Thoracic aorta (tissue), 2 donors: Measurements from ENCODE around the gene MAEA. TPM values are rescaled to one million over a fixed set of nuclear protein-coding genes. Genes with fewer than 3 reads are reported as not detected.

Experiments
- ATAC-seq: fragments of 150-250 bp; one replicate; pipeline ENCODE4 v1.8.0; 2017; ENCODE audit warnings: low read depth; ENCODE audit not compliant: insufficient number of reproducible peaks, low FRiP score
- DNase-seq: peaks from one replicate; pipeline ENCODE4 v3.0.0-alpha.2; 2020; ENCODE audit warnings: low spot score
- H3K27ac ChIP-seq, 2 donors: fragments of 200-600 bp; sonication (generic); 1 replicate in 1 of 2; 2 replicates in 1 of 2; pipeline ENCODE4 v1.5.1; 2016; ENCODE audit warnings: mild to moderate bottlenecking in 2 of 2, moderate library complexity in 2 of 2
- H3K27me3 ChIP-seq: fragments of 200-600 bp; sonication (generic); replicated peaks from 2 replicates; pipeline ENCODE4 v1.6.0; 2016; ENCODE audit warnings: mild to moderate bottlenecking; ENCODE audit not compliant: insufficient read depth
- H3K36me3 ChIP-seq: fragments of 200-600 bp; sonication (generic); one replicate; pipeline ENCODE4 v1.5.1; 2016
- H3K4me1 ChIP-seq, 2 donors: fragments of 200-600 bp; sonication (generic); 1 replicate in 1 of 2; 2 replicates in 1 of 2; pipeline versions ENCODE4 v1.5.1 to v1.6.0; 2016; ENCODE audit warnings: low read depth in 2 of 2, mild to moderate bottlenecking in 1 of 2; ENCODE audit not compliant: control insufficient read depth in 1 of 2
- H3K4me3 ChIP-seq: fragments of 200-600 bp; sonication (generic); 2 replicates; pipeline ENCODE4 v1.5.1; 2016; ENCODE audit warnings: mild to moderate bottlenecking
- H3K9me3 ChIP-seq: fragments of 200-600 bp; sonication (generic); 2 replicates; pipeline ENCODE4 v1.5.1; 2016
- total RNA-seq, 2 donors: library from RNA; depleted of rRNA; stranded (reverse); fragments of >200 nt; gene quantifications; one replicate each; pipeline versions ENCODE4 v1.1.0 to v1.2.3, GENCODE V29; 2016
- TF ChIP-seq, protein P1 (sequence below): fragments of 200-600 bp; sonication (generic); IDR thresholded peaks from one replicate; pipeline ENCODE4 v1.5.1; 2019; ENCODE audit warnings: antibody characterized with exemption

The MAEA gene
- total RNA-seq, 2 donors from 2014 or later, result 53.7 to 83.8 TPM

DNA sequence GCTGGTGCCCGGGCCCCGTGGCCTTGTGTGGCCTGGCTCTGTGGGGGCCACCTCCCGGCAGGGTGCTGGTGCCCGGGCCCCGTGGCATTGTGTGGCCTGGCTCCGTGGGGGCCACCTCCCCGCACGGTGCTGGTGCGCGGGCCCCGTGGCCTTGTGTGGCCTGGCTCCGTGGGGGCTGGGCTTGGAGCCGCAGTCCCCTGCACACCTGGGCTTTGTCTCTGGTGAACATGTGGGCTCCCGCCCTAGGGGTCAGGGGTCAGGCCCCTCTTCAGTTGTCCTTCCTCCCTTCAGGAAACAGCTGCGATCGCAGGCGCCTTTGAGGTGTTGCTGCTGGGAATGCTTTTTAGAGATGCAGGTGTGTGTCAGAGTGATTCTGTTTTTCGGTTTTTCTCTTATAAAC, 74.5 kb downstream of the MAEA start:
- Histone ChIP-seq H3K9me3 (no peaks in the 10 kb centered on the region), H3K4me3 (no peak overlapping the region), H3K27me3 (no peaks in the 10 kb centered on the region), H3K4me1 (no peaks in the 10 kb centered on the region), H3K36me3 (peaks cover 9% of the 10 kb centered on the region), H3K27ac (no peak overlapping the region)
- TF ChIP-seq, protein P1, sequence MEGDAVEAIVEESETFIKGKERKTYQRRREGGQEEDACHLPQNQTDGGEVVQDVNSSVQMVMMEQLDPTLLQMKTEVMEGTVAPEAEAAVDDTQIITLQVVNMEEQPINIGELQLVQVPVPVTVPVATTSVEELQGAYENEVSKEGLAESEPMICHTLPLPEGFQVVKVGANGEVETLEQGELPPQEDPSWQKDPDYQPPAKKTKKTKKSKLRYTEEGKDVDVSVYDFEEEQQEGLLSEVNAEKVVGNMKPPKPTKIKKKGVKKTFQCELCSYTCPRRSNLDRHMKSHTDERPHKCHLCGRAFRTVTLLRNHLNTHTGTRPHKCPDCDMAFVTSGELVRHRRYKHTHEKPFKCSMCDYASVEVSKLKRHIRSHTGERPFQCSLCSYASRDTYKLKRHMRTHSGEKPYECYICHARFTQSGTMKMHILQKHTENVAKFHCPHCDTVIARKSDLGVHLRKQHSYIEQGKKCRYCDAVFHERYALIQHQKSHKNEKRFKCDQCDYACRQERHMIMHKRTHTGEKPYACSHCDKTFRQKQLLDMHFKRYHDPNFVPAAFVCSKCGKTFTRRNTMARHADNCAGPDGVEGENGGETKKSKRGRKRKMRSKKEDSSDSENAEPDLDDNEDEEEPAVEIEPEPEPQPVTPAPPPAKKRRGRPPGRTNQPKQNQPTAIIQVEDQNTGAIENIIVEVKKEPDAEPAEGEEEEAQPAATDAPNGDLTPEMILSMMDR, result no peak
- DNase-seq, result no peak
- no peak for ATAC-seq

DNA sequence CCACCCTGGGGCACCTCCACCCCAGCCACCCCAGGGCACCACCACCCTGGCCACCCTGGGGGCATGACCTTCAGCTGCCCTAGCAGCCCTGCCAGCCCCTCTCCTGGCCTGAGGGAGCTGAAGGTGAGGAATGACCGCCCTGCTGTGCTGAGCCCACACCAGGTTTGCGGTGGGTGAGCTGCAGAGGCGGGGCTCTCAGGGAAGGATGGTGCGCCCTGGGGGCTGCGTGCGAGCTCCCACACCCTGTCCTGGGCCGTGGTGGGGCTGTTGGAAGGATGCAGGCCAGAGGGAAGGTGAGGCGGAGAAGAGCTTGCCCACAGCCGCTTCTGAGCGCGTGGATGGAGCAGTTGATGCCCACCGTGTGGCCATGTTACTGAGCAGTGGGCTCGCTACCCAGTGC, 75.1 kb downstream of the MAEA start:
- Histone ChIP-seq H3K27me3 (no peaks in the 10 kb centered on the region), H3K36me3 (peaks cover 8% of the 10 kb centered on the region), H3K27ac (no peak overlapping the region), H3K4me3 (no peak overlapping the region), H3K4me1 (no peaks in the 10 kb centered on the region), H3K9me3 (no peaks in the 10 kb centered on the region)
- TF ChIP-seq, protein P1, result no peak
- ATAC-seq (no peak), DNase-seq (no peak)

DNA sequence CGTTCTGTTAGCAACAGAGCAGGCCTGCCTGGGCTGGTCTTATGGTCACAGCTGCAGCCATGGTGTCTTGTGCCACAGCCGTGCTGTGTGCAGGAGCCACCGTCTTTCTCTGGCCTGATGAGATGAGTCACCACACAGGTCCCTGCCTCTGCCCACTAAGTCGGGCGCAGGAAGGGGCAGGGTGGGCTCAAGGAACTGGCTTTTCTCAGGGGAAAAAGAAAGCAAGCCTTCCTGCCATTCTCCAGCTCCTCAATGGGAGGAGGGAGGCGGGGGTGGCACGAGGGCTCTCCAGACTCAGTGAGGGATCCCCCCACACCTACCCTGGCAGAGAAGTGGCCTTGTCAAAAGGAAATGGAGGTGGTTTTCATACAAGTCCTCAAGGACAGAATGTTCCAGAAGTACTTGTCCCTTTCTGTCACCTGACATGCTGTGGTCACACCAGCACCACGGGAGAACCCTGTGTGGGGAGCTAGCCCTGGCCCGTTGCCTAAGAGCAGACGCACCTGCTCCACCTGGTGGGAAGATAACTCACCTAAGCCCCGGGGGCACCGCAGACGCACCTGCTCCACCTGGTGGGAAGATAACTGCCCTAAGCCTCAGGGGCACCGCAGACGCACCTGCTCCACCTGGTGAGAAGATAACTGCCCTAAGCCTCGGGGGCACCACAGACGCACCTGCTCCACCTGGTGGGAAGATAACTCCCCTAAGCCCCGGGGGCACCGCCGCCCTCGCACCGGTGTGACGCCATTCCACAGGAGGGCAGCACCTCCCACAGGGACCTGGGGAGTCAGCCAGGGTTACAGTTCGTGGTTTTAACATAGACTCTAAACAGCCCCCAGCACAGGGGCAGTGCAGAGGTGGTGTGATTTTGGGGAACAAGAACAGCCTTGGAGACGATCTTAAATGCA, 75.8 kb downstream of the MAEA start:
- no peak overlapping the region for H3K4me3 ChIP-seq
- H3K36me3 ChIP-seq, result peaks cover 8% of the 10 kb centered on the region
- no peak overlapping the region for H3K27ac ChIP-seq
- TF ChIP-seq, protein P1, result no peak
- H3K27me3 ChIP-seq, result no peaks in the 10 kb centered on the region
- DNase-seq (no peak), ATAC-seq (no peak)
- no peaks in the 10 kb centered on the region for H3K4me1 ChIP-seq
- no peaks in the 10 kb centered on the region for H3K9me3 ChIP-seq

DNA sequence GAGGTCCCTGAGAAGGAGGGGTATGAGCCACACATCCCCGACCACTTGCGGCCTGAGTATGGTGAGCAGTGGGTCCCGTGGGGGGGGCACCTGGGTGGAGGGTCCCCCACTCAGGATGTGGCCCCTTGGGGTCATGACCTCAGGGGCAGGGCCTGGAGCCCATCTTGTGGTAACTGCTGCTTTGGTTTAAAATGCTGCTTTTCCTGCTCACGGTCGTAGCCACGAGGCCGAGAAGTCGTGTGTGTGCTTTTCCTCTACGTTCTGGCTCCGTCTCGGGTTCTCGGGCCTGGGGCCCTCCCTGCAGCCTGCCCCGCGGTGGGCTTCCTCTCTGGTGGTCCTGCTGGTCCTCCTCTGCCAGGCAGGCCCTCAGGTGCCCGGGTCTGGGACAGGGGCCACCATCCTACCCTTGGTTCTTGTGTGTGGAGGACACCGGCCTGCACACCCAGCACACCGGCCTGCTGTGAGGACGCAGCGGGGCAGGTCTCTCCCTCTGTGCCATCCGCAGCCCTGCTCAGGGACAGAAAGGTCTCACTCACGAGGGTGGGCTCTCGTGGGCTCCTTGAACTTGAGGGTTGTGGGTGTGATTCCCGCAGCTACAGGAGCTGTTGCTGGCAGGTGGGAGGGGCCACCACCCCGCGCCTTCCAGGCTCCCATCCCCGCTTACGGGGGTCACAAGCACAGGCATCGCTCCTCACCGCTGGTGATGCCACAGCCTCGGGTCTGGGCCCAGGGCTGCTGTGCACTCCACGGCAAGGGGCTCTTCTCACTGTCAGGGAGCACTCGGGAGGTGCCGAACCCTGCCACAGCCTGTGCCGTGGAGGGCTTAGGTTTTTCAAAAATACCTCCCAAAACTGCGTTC, 76.9 kb downstream of the MAEA start:
- no peak for ATAC-seq
- H3K27me3 ChIP-seq, result no peaks in the 10 kb centered on the region
- H3K9me3 ChIP-seq, result no peaks in the 10 kb centered on the region
- H3K36me3 ChIP-seq, result peaks cover 8% of the 10 kb centered on the region
- TF ChIP-seq, protein P1, result no peak
- no peak overlapping the region for H3K27ac ChIP-seq
- DNase-seq, result no peak
- H3K4me1 ChIP-seq, result no peaks in the 10 kb centered on the region
- H3K4me3 ChIP-seq, result no peak overlapping the region

DNA sequence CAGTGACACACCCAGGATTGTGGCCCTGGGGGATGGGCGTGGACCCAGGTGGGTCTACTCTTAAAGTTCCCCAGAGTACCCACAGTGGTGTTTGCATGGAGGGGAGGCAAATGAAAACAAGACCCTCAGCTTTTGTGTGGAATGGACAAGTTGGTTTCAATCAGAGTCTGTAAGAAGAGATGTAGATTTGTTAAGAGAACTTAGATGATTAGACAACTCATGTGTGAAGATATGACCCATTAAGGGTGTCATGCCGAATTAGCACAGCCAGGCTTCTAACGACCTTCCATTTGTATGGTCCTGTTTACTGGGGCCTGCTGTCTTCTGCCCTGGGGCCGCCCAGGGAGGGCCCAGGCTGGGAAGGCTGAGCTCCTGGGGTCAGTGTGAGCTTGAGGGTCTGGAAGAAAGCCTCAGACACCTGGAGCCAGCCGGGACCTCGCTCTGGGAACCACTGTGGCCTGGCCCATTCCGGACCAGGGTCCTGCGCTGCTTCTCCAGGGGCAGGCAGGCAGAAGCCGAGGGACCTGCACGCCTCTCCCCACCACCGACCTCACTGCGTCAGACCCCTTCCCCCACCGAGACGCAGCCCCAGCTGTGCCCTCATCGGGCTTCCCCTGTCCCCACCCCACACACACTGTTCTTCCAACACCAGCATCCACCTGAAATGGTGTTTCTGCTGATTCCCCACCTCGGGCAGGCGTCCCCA, 77.7 kb downstream of the MAEA start:
- Histone ChIP-seq H3K27ac (no peak overlapping the region), H3K4me1 (no peaks in the 10 kb centered on the region), H3K4me3 (no peak overlapping the region), H3K9me3 (no peaks in the 10 kb centered on the region), H3K27me3 (no peaks in the 10 kb centered on the region), H3K36me3 (peaks cover 6% of the 10 kb centered on the region)
- ATAC-seq (no peak), DNase-seq (no peak)
- TF ChIP-seq, protein P1, result no peak
